PC-3 (cell line): ENCODE results near the gene DGKD. TPM values are rescaled to one million over a fixed set of nuclear protein-coding genes. Genes with fewer than 3 reads are reported as not detected.

Experiments used
- ATAC-seq: fragments of 200-7000 bp; cut with Tn5 transposase; 2 replicates; pipeline ENCODE4 v1.9.1; 2020; ENCODE audit warnings: mild to moderate bottlenecking, moderate library complexity
- BruUV-seq: library from RNA; stranded (reverse); fragments of 400-500 nt; replicated peaks from 2 replicates; lab custom pipeline; 2021; lab: Mats Ljungman, UMichigan
- CTCF ChIA-PET: fragments of 300-600 bp; sonication (Branson Sonifier 250); formaldehyde crosslinking; loops from one replicate; lab custom pipeline; 2022; ENCODE audit warnings: antibody characterized with exemption; lab: Charles Lee
- POLR2A ChIA-PET: fragments of 300-600 bp; sonication (Branson Sonifier 250); formaldehyde crosslinking; loops from one replicate; lab custom pipeline; 2022; ENCODE audit warnings: antibody characterized with exemption; ENCODE audit not compliant: unreplicated experiment; lab: Charles Lee
- DNase-seq: peaks from one replicate; pipeline ENCODE4 v3.0.0-alpha.2; 2015
- H2AFZ ChIP-seq: fragments of 300-600 bp; sonication (generic); 2 replicates; pipeline ENCODE4 v1.6.0; 2016; ENCODE audit warnings: antibody characterized with exemption, low read length
- H3F3A ChIP-seq: fragments of 300-600 bp; sonication (generic); one replicate; pipeline ENCODE4 v1.6.0; 2017; ENCODE audit warnings: antibody characterized with exemption, low read length, control low read depth, mild to moderate bottlenecking; ENCODE audit not compliant: unreplicated experiment
- H3K27ac ChIP-seq: fragments of 300-600 bp; sonication (generic); 2 replicates; pipeline ENCODE4 v1.5.1; 2016; ENCODE audit warnings: mild to moderate bottlenecking, low read length
- H3K27me3 ChIP-seq: fragments of 300-600 bp; sonication (generic); 2 replicates; pipeline ENCODE4 v1.6.1; 2016; ENCODE audit warnings: low read length, mixed read lengths
- H3K36me3 ChIP-seq: fragments of 300-600 bp; sonication (generic); 2 replicates; pipeline ENCODE4 v1.6.1; 2016; ENCODE audit warnings: low read depth, mixed run types, low read length, mixed read lengths
- H3K4me1 ChIP-seq: fragments of 300-600 bp; sonication (generic); 2 replicates; pipeline ENCODE4 v1.5.1; 2016; ENCODE audit warnings: low read length; ENCODE audit not compliant: insufficient read depth
- H3K4me2 ChIP-seq: fragments of 300-600 bp; sonication (generic); 2 replicates; pipeline ENCODE4 v1.6.0; 2016; ENCODE audit warnings: low read length
- H3K4me3 ChIP-seq: fragments of 300-600 bp; sonication (generic); 2 replicates; pipeline ENCODE4 v1.5.1; 2016; ENCODE audit warnings: mild to moderate bottlenecking, low read length, mixed read lengths
- H3K79me2 ChIP-seq: fragments of 300-600 bp; sonication (generic); 2 replicates; pipeline ENCODE4 v1.6.1; 2017; ENCODE audit warnings: low read length, mixed read lengths
- H3K9ac ChIP-seq: fragments of 300-600 bp; sonication (generic); 2 replicates; pipeline ENCODE4 v1.6.0; 2016; ENCODE audit warnings: mild to moderate bottlenecking, low read length
- H3K9me2 ChIP-seq: fragments of 300-600 bp; sonication (generic); replicated peaks from 2 replicates; pipeline ENCODE4 v1.6.1; 2016; ENCODE audit warnings: mixed run types, low read length, mixed read lengths
- H3K9me3 ChIP-seq: fragments of 300-600 bp; sonication (generic); 2 replicates; pipeline ENCODE4 v1.6.1; 2016; ENCODE audit warnings: low read length, mixed read lengths
- H4K20me1 ChIP-seq: fragments of 300-600 bp; sonication (generic); 2 replicates; pipeline ENCODE4 v1.6.1; 2016; ENCODE audit warnings: low read length, mixed read lengths
- EZH2 ChIP-seq: fragments of 300-600 bp; sonication (generic); IDR thresholded peaks from one replicate; pipeline ENCODE4 v1.6.1; 2017; ENCODE audit warnings: antibody characterized with exemption, mild to moderate bottlenecking, low read length; ENCODE audit not compliant: unreplicated experiment
- EZH2phosphoT487 ChIP-seq: fragments of 300-600 bp; sonication (generic); IDR thresholded peaks from 2 replicates; pipeline ENCODE4 v1.6.1; 2018; ENCODE audit warnings: mild to moderate bottlenecking, antibody characterized with exemption, low read length, borderline replicate concordance
- intact Hi-C: fragments of 100-400 bp; cut with micrococcal nuclease; formaldehyde crosslinking; loops from 2 replicates; pipeline ENCODE4 v1.9.0; 2023
- total RNA-seq: library from RNA; depleted of rRNA; stranded (reverse); fragments of >200 nt; gene quantifications from 2 replicates; pipeline ENCODE4 v1.2.3, GENCODE V29; 2014
- TF ChIP-seq, protein P1 (sequence below): fragments of 300-600 bp; sonication (generic); conservative IDR thresholded peaks from 2 replicates; pipeline ENCODE4 v1.5.1; 2017; ENCODE audit warnings: antibody characterized with exemption, low read depth, mild to moderate bottlenecking, low read length

Gene DGKD
- total RNA-seq, 1 experiment from 2014 or later: 23.3 TPM

DNA sequence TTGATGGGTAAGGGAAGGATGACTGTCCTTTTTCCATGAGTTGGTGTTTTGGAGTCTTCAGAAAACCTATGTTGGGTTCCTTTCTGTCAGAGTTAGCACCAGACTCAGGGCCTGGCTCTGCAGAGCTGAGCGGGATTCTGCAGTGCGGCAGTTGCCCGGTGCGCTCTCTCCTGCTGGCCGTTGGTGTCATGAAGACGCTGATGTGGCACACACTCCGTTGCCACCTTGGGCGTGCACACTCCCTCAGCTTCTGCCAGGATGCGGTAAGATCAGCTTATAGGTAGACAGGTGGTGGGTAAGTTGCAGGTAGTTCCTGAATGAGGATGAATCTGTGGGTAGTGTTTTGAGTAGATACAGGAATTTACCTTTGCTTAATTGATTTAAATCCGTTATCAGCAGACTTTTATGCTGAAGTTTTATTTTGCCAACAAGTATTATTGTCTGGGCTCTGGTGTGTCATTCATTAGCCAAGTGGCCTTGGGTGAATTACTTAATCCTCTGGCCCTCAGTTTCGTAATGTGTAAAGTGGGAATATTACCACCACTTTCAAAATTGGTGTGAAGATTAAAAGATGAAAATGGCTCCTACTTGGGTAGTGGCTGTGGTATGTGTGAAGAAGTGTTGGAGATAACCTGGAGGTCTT, 26.8 kb downstream of the DGKD start:
- H4K20me1 ChIP-seq: no peaks in the 10 kb centered on the region
- H3K4me1 ChIP-seq: peaks cover 47% of the 10 kb centered on the region
- intact Hi-C loops: no loop called here
- ChIA-PET CTCF (no interaction called here), POLR2A (no interaction called here)
- no peaks in the 10 kb centered on the region for H3K36me3 ChIP-seq
- DNase-seq (no peak), ATAC-seq (peak; percentile 6; the same call in 1 of the 2 replicates)
- H3K4me3 ChIP-seq: no peak overlapping the region
- H2AFZ ChIP-seq: no peak overlapping the region
- H3K27ac ChIP-seq: peak overlapping the region; percentile 78
- no peaks in the 10 kb centered on the region for H3K27me3 ChIP-seq
- peaks cover 68% of the 10 kb centered on the region for H3K79me2 ChIP-seq
- H3K9me3 ChIP-seq: no peaks in the 10 kb centered on the region
- peak overlapping the region; percentile 65 for H3K4me2 ChIP-seq
- H3K9me2 ChIP-seq: no peaks in the 10 kb centered on the region
- no peaks in the 10 kb centered on the region for H3F3A ChIP-seq
- no peak overlapping the region for H3K9ac ChIP-seq
- TF ChIP-seq, protein P1, sequence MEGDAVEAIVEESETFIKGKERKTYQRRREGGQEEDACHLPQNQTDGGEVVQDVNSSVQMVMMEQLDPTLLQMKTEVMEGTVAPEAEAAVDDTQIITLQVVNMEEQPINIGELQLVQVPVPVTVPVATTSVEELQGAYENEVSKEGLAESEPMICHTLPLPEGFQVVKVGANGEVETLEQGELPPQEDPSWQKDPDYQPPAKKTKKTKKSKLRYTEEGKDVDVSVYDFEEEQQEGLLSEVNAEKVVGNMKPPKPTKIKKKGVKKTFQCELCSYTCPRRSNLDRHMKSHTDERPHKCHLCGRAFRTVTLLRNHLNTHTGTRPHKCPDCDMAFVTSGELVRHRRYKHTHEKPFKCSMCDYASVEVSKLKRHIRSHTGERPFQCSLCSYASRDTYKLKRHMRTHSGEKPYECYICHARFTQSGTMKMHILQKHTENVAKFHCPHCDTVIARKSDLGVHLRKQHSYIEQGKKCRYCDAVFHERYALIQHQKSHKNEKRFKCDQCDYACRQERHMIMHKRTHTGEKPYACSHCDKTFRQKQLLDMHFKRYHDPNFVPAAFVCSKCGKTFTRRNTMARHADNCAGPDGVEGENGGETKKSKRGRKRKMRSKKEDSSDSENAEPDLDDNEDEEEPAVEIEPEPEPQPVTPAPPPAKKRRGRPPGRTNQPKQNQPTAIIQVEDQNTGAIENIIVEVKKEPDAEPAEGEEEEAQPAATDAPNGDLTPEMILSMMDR: no peak
- no peak for TF ChIP-seq EZH2
- TF ChIP-seq EZH2phosphoT487: no peak
- BruUV-seq: no TSS peak

DNA sequence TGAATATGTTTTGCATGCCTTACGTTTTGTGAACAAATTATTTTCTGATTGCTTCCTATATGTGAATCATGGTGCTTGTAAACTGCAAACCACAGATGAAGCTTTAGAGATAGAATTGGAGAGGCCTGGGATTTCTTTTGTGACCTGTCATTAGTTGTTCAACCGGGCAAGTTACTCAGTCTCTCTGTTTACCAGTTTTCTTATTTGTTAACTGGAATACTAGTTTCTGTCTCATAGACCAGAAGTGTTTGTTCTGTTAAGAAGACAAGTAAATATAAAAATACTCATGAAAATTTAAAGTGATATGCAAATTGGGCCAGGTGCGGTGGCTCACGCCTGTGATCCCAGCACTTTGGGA, 27.3 kb downstream of the DGKD start:
- TF ChIP-seq, protein P1: no peak
- DNase-seq: peak; percentile 82

DNA sequence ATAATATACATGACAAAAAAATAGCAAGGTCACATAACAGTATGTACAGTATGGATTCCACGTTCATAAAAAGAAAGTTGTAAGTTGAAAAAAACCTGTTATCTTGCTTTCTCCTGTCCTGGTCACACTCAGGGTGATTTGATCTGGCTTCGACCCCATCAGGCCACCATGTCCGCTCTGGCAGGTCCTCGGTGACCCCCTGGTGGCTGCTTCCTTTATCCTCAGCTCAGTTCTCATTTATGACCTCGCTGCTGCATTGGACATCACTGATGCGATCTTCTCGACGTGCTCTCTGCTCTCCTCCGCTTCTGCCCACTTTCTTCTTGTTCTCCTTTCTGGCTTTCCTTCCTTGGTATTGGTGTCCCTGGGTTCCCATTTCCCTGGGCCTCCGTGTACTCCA, 29.7 kb downstream of the DGKD start:
- Histone ChIP-seq H3K9me3 (no peaks in the 10 kb centered on the region), H3K79me2 (peaks cover 85% of the 10 kb centered on the region), H3K36me3 (no peaks in the 10 kb centered on the region; the same call in 1 of the 2 replicates), H3K27me3 (no peaks in the 10 kb centered on the region), H3K9ac (0 out of 2 replicates have a peak overlapping the region, but pooled peaks have one; percentile 23), H3K4me1 (peaks cover 53% of the 10 kb centered on the region), H3F3A (no peaks in the 10 kb centered on the region), H3K4me2 (peak overlapping the region; percentile 69), H3K9me2 (no peaks in the 10 kb centered on the region), H3K27ac (peak overlapping the region; percentile 85), H4K20me1 (no peaks in the 10 kb centered on the region), H2AFZ (no peak overlapping the region), H3K4me3 (no peak overlapping the region)
- DNase-seq: no peak
- no TSS peak for BruUV-seq
- CTCF ChIA-PET: no interaction called here
- ATAC-seq: no peak
- POLR2A ChIA-PET: no interaction called here
- intact Hi-C loops: no loop called here
- TF ChIP-seq, protein P1: no peak
- no peak for TF ChIP-seq EZH2phosphoT487
- no peak for TF ChIP-seq EZH2

More for the DNA sequence above, 27.3 kb downstream of the DGKD start:
- intact Hi-C loops: no loop called here
- peak; percentile 77 for ATAC-seq
- POLR2A ChIA-PET: no interaction called here
- no peak overlapping the region for H3K4me3 ChIP-seq
- no peaks in the 10 kb centered on the region for H3F3A ChIP-seq
- no peak overlapping the region for H3K9ac ChIP-seq
- no peaks in the 10 kb centered on the region for H3K36me3 ChIP-seq
- H3K9me2 ChIP-seq: no peaks in the 10 kb centered on the region
- no peaks in the 10 kb centered on the region for H3K9me3 ChIP-seq
- H4K20me1 ChIP-seq: no peaks in the 10 kb centered on the region
- CTCF ChIA-PET: no interaction called here
- H3K27me3 ChIP-seq: no peaks in the 10 kb centered on the region
- peaks cover 73% of the 10 kb centered on the region for H3K79me2 ChIP-seq
- H3K4me1 ChIP-seq: peaks cover 52% of the 10 kb centered on the region
- no peak overlapping the region for H2AFZ ChIP-seq
- H3K27ac ChIP-seq: peak overlapping the region; percentile 78
- no TSS peak for BruUV-seq
- peak overlapping the region; percentile 65 for H3K4me2 ChIP-seq
